Spleen (tissue), 13 donors: ENCODE measurements around the gene RNASET2. TPM values are rescaled to one million over a fixed set of nuclear protein-coding genes. Genes with fewer than 3 reads are reported as not detected.

Experiments used
- DNase-seq: peaks from one replicate; pipeline ENCODE4 v3.0.0-alpha.2; 2020
- H3K27ac ChIP-seq, 8 donors: fragments of 200-600 bp; sonication (generic) in 7 of 8; 1 replicate in 4 of 8; 2 replicates in 4 of 8; pipeline versions ENCODE4 v1.5.0 to v1.8.0; 2016 to 2021; ENCODE audit warnings: inconsistent platforms in 4 of 8, mild to moderate bottlenecking in 4 of 8, moderate library complexity in 1 of 8
- H3K27me3 ChIP-seq, 7 donors: fragments of 200-600 bp; sonication (generic) in 6 of 7; replicated peaks in 1 of 7; 1 replicate in 4 of 7; 2 replicates in 3 of 7; pipeline versions ENCODE4 v1.5.0 to v1.8.0; 2016 to 2021; ENCODE audit warnings: inconsistent platforms in 3 of 7, mild to moderate bottlenecking in 1 of 7
- H3K36me3 ChIP-seq, 6 donors: fragments of 200-600 bp; sonication (generic) in 5 of 6; 1 replicate in 4 of 6; 2 replicates in 2 of 6; pipeline versions ENCODE4 v1.5.0 to v1.8.0; 2016 to 2021; ENCODE audit warnings: inconsistent platforms in 2 of 6
- H3K4me1 ChIP-seq, 6 donors: fragments of 200-600 bp; sonication (generic) in 5 of 6; 1 replicate in 3 of 6; 2 replicates in 3 of 6; pipeline versions ENCODE4 v1.5.0 to v1.8.0; 2016 to 2021; ENCODE audit warnings: inconsistent platforms in 3 of 6
- H3K4me3 ChIP-seq, 8 donors: fragments of 200-600 bp; sonication (generic) in 7 of 8; 1 replicate in 4 of 8; 2 replicates in 4 of 8; pipeline versions ENCODE4 v1.5.0 to v1.8.0; 2016 to 2021; ENCODE audit warnings: inconsistent platforms in 4 of 8, mild to moderate bottlenecking in 4 of 8, moderate library complexity in 2 of 8
- H3K9me3 ChIP-seq, 8 donors: fragments of 200-600 bp; sonication (generic) in 7 of 8; 1 replicate in 4 of 8; 2 replicates in 4 of 8; pipeline versions ENCODE4 v1.5.0 to v1.8.0; 2016 to 2021; ENCODE audit warnings: inconsistent platforms in 4 of 8
- POLR2A ChIP-seq, 3 donors: fragments of 450-650 bp; IDR thresholded peaks; one replicate each; pipeline ENCODE4 v1.5.1; 2017; ENCODE audit warnings: antibody characterized with exemption in 3 of 3, mild to moderate bottlenecking in 1 of 3
- POLR2AphosphoS5 ChIP-seq, 3 donors: sonication (generic); formaldehyde crosslinking; IDR thresholded peaks; one replicate each; pipeline ENCODE4 v1.5.1; 2017; ENCODE audit warnings: antibody characterized with exemption in 3 of 3
- WGBS, 5 donors: extraction: QIAGEN DNeasy Blood & Tissue Kit in 3 of 5; methylation state at CpG; one replicate each; pipeline versions ENCODE4 v1.1.5 to v1.1.7; 2013 to 2018; 5-methylcytosine and 5-hydroxymethylcytosine counted together
- intact Hi-C: fragments of 100-400 bp; cut with DNase I; formaldehyde crosslinking; loops from one replicate; pipeline ENCODE4 v1.15.0; 2023; ENCODE audit warnings: low total_unique reads
- long read RNA-seq, 2 donors: transcript quantifications; one replicate each; lab custom pipeline, GENCODE V29; 2026
- polyA plus RNA-seq, 3 donors: library from polyadenylated mRNA; stranded (reverse); fragments of 200-250 nt; gene quantifications; one replicate each; pipeline ENCODE4 v1.2.1, GENCODE V29; 2013
- total RNA-seq, 7 donors: library from RNA; depleted of rRNA in 3 of 7; stranded (reverse); fragments of >200 nt in 3 of 7; fragmentation: NEBNext Ultra II Directional in 4 of 7; extraction: Animal tissue kit (Norgen Biotek cat#: 25700) in 4 of 7; gene quantifications; one replicate each; pipeline versions ENCODE4 v1.1.0 to v1.2.1, GENCODE V29; 2016 to 2021
- TF ChIP-seq, protein P1 (sequence below), 11 experiments: fragments of 200-600 bp in 7 of 11; fragments of 450-650 bp in 4 of 11; sonication (generic) in 4 of 11; IDR thresholded peaks in 8 of 11; conservative IDR thresholded peaks in 3 of 11; 1 replicate in 7 of 11; 2 replicates in 4 of 11; pipeline versions ENCODE4 v1.4.0 to v1.8.0; 2016 to 2021; ENCODE audit warnings: antibody characterized with exemption in 11 of 11, inconsistent platforms in 4 of 11, mild to moderate bottlenecking in 1 of 11
- donor health status: healthy with polysubstance abuse.
- donor health status: DM: no; HTN: no; CAD: no; lungs with moderate emphysema.
- donor health status: DM: no; HTN: no; CAD: no.
- donor health status: Bipolar disorder and iron deficiency.
- donor health status: healthy.
- donor health status: DM: no; HTN: no; CAD: no.
- donor health status: DM: yes; HTN: yes; CAD: no.

The RNASET2 gene, protein sequence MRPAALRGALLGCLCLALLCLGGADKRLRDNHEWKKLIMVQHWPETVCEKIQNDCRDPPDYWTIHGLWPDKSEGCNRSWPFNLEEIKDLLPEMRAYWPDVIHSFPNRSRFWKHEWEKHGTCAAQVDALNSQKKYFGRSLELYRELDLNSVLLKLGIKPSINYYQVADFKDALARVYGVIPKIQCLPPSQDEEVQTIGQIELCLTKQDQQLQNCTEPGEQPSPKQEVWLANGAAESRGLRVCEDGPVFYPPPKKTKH
- total RNA-seq: 100 to 1,000 TPM; 264 to 676 (median 373) TPM
- polyA plus RNA-seq: 100 to 1,000 TPM; 242 to 392 (median 245) TPM
- long read RNA-seq, donor 1, transcript RNASET2-210 (9 exons, 1,375 nt): major isoform, 90 of 131 reads
- long read RNA-seq, donor 1, transcript RNASET2-212 (2 exons, 2,280 nt): minor isoform, 10 of 131 reads
- long read RNA-seq, donor 1, partial matches to known transcripts: 26 of 131 reads
- long read RNA-seq, donor 1, other reads (novel, unspliced or antisense): 0 of 131 reads
- long read RNA-seq, donor 2, transcript RNASET2-210 (9 exons, 1,375 nt): major isoform, 97 of 131 reads
- long read RNA-seq, donor 2, transcript RNASET2-201 (9 exons, 1,220 nt): minor isoform, 5 of 131 reads
- long read RNA-seq, donor 2, partial matches to known transcripts: 25 of 131 reads
- long read RNA-seq, donor 2, other reads (novel, unspliced or antisense): 0 of 131 reads

- DNase-seq: peak; percentile 100
- H3K27me3 ChIP-seq: no peaks in the 10 kb centered on the region
- TF ChIP-seq POLR2A (IDR thresholded peaks at IDR 0.05) (peak; percentile 42 to 68 (median 61)), POLR2AphosphoS5 (IDR thresholded peaks at IDR 0.05) (peak; percentile 97 to 98 (median 97))
- TF ChIP-seq, protein P1, sequence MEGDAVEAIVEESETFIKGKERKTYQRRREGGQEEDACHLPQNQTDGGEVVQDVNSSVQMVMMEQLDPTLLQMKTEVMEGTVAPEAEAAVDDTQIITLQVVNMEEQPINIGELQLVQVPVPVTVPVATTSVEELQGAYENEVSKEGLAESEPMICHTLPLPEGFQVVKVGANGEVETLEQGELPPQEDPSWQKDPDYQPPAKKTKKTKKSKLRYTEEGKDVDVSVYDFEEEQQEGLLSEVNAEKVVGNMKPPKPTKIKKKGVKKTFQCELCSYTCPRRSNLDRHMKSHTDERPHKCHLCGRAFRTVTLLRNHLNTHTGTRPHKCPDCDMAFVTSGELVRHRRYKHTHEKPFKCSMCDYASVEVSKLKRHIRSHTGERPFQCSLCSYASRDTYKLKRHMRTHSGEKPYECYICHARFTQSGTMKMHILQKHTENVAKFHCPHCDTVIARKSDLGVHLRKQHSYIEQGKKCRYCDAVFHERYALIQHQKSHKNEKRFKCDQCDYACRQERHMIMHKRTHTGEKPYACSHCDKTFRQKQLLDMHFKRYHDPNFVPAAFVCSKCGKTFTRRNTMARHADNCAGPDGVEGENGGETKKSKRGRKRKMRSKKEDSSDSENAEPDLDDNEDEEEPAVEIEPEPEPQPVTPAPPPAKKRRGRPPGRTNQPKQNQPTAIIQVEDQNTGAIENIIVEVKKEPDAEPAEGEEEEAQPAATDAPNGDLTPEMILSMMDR (IDR thresholded peaks at IDR 0.05 in 8 of 11, conservative IDR thresholded peaks at IDR 0.05 in 3 of 11): peak in 2 of 11 experiments; percentile 25 to 27
- intact Hi-C loops: no loop called here
- WGBS, 5 donors: 0 to 1% (median 0%) methylated on average over 12 to 71 of the region's 71 CpGs
- H3K4me3 ChIP-seq: peak within 1 kb of the TSS; percentile 95 to 100 (median 99)
- H3K4me1 ChIP-seq: peaks cover 24 to 87% (median 77%) of the 10 kb centered on the region in 6 donors
- peak within 1 kb of the TSS; percentile 94 to 100 (median 98) for H3K27ac ChIP-seq
- peaks cover 0 to 31% (median 0%) of the 10 kb centered on the region in 6 donors for H3K36me3 ChIP-seq
- H3K9me3 ChIP-seq: no peaks in the 10 kb centered on the region
These were observed at the start of gene RNASET2 for GRCh38 chr6:166956444-166957086. Gene RNASET2, minus strand, starts transcription at chr6:166956550. Its CDS starts 368 bp downstream, at chr6:166956182.

- WGBS, 5 donors: 80 to 87% (median 85%) methylated on average over 12 of the region's 12 CpGs
- peaks cover 0 to 82% (median 17%) of the 10 kb centered on the region in 6 donors for H3K36me3 ChIP-seq
- DNase-seq: no peak
- no peaks in the 10 kb centered on the region for H3K27me3 ChIP-seq
- H3K9me3 ChIP-seq: no peaks in the 10 kb centered on the region
- H3K4me1 ChIP-seq: peaks cover 7 to 27% (median 17%) of the 10 kb centered on the region in 6 donors
- H3K4me3 ChIP-seq: no peak overlapping the region
- intact Hi-C loops: no loop called here
- TF ChIP-seq, protein P1 (IDR thresholded peaks at IDR 0.05 in 8 of 11, conservative IDR thresholded peaks at IDR 0.05 in 3 of 11): no peak
- TF ChIP-seq POLR2A (IDR thresholded peaks at IDR 0.05) (no peak), POLR2AphosphoS5 (IDR thresholded peaks at IDR 0.05) (no peak)
- H3K27ac ChIP-seq: no peak overlapping the region
These were observed 49.2 kb upstream of the RNASET2 start for GRCh38 chr6:167005350-167006159.

DNA sequence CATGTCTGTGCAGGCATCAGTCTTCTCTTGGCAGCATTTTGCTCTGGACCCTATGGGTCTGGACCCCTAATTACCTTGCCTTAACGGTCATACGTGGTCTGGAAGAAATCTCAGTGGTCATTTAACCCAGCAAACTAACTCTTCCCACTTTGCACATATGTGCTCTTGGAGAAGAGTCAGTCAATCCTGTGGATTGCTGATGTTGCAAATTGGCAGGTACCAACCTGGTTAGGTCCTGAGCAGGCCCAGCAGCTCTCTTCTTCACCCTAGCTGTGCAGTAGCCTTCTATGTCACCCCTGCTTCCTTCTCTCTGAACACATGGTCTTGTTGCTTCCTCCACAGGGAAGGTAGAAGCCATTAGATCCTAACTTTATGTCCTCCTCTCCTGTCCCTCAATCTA lies 44.4 kb upstream of the RNASET2 start:
- H3K27ac ChIP-seq: no peak overlapping the region
- no peaks in the 10 kb centered on the region for H3K9me3 ChIP-seq
- no peak for DNase-seq
- WGBS, 5 donors: 80 to 92% (median 88%) methylated on average over 2 of the region's 2 CpGs
- TF ChIP-seq POLR2AphosphoS5 (IDR thresholded peaks at IDR 0.05) (no peak), POLR2A (IDR thresholded peaks at IDR 0.05) (no peak)
- TF ChIP-seq, protein P1 (IDR thresholded peaks at IDR 0.05 in 8 of 11, conservative IDR thresholded peaks at IDR 0.05 in 3 of 11): no peak
- peaks cover 15 to 54% (median 30%) of the 10 kb centered on the region in 6 donors for H3K4me1 ChIP-seq
- H3K4me3 ChIP-seq: peak overlapping the region in 2 of 8 donors; percentile 1 to 95
- H3K27me3 ChIP-seq: no peaks in the 10 kb centered on the region
- intact Hi-C loops: no loop called here
- H3K36me3 ChIP-seq: peaks cover 0 to 35% (median 5%) of the 10 kb centered on the region in 6 donors
